GM12878 (cell line): ENCODE measurements around the gene SP110. TPM values are rescaled to one million over a fixed set of nuclear protein-coding genes. Genes with fewer than 3 reads are reported as not detected.

Source experiments
- ATAC-seq: fragments of 200-7000 bp; cut with Tn5 transposase; 3 replicates; pipeline ENCODE4 v1.9.1; 2020; ENCODE audit warnings: mild to moderate bottlenecking, moderate library complexity
- BruUV-seq: library from RNA; stranded (reverse); fragments of 400-500 nt; replicated peaks from 2 replicates; lab custom pipeline; 2021; lab: Mats Ljungman, UMichigan
- CTCF ChIA-PET: fragments of 300-600 bp; sonication (Branson Sonifier 250); formaldehyde crosslinking; extraction: SDS; loops from one replicate; lab custom pipeline; 2021; ENCODE audit warnings: inconsistent platforms; lab: Yijun Ruan, JAX
- POLR2A ChIA-PET: fragments of 350-600 bp; formaldehyde crosslinking; extraction: SDS; loops from one replicate; lab custom pipeline; 2021; ENCODE audit warnings: inconsistent platforms; lab: Charles Lee
- RAD21 ChIA-PET: fragments of 300-600 bp; sonication (Branson Sonifier 250); formaldehyde crosslinking; loops from one replicate; lab custom pipeline; 2023; ENCODE audit warnings: antibody characterized with exemption; ENCODE audit not compliant: unreplicated experiment; lab: Charles Lee
- SMC1A ChIA-PET: fragments of 300-600 bp; sonication (Branson Sonifier 250); formaldehyde crosslinking; loops from one replicate; lab custom pipeline; 2023; ENCODE audit not compliant: unreplicated experiment, uncharacterized antibody; lab: Charles Lee
- DNase-seq: peaks from one replicate; pipeline ENCODE4 v3.0.0-alpha.2; 2011; ENCODE audit warnings: low read depth, low spot score
- FAIRE-seq: peaks from 3 replicates; lab custom pipeline; 2011; peaks lifted over from hg19 to GRCh38; lab: Jason Lieb, UNC
- H2AFZ ChIP-seq: 2 replicates; pipeline ENCODE4 v1.6.0; 2011; ENCODE audit warnings: low read depth, low read length, control low read depth; ENCODE audit not compliant: control insufficient read depth
- H3K27ac ChIP-seq: 2 replicates; pipeline ENCODE4 v1.5.1; 2011; ENCODE audit warnings: control low read depth; ENCODE audit not compliant: control insufficient read depth, insufficient read depth
- H3K27me3 ChIP-seq, 2 experiments: replicated peaks in 1 of 2; 2 replicates each; pipeline versions ENCODE4 v1.6.0 to v1.6.1; 2011; ENCODE audit warnings: low read length in 1 of 2; ENCODE audit not compliant: control insufficient read depth in 2 of 2, insufficient read depth in 2 of 2
- H3K36me3 ChIP-seq, 2 experiments: 2 replicates each; pipeline ENCODE4 v1.5.1; 2011; ENCODE audit warnings: low read length in 1 of 2; ENCODE audit not compliant: control insufficient read depth in 2 of 2, insufficient read depth in 2 of 2
- H3K4me1 ChIP-seq: 2 replicates; pipeline ENCODE4 v1.6.1; 2011; ENCODE audit warnings: mild to moderate bottlenecking, low read length, moderate library complexity, mixed read lengths; ENCODE audit not compliant: control insufficient read depth, insufficient read depth
- H3K4me2 ChIP-seq: 2 replicates; pipeline ENCODE4 v1.6.0; 2011; ENCODE audit warnings: control low read depth; ENCODE audit not compliant: control insufficient read depth, insufficient read depth
- H3K4me3 ChIP-seq: fragments of 200-600 bp; sonication (generic); 2 replicates; pipeline ENCODE4 v1.5.1; 2016
- H3K79me2 ChIP-seq: 2 replicates; pipeline ENCODE4 v1.6.0; 2011; ENCODE audit warnings: low read length; ENCODE audit not compliant: control insufficient read depth, insufficient read depth
- H3K9ac ChIP-seq: 2 replicates; pipeline ENCODE4 v1.8.0; 2011; ENCODE audit warnings: low read length, control low read depth, mixed read lengths; ENCODE audit not compliant: control insufficient read depth, insufficient read depth
- H3K9me3 ChIP-seq: replicated peaks from 3 replicates; pipeline ENCODE4 v1.5.1; 2011; ENCODE audit warnings: mild to moderate bottlenecking, low read length; ENCODE audit not compliant: control insufficient read depth, insufficient read depth
- H4K20me1 ChIP-seq: 2 replicates; pipeline ENCODE4 v1.6.0; 2011; ENCODE audit not compliant: control insufficient read depth, insufficient read depth
- CEBPB ChIP-seq, 2 experiments: fragments of 150-350 bp in 1 of 2; IDR thresholded peaks; 2 replicates each; pipeline ENCODE4 v1.6.1; 2012 to 2014; ENCODE audit warnings: low read depth in 2 of 2, low read length in 2 of 2, borderline replicate concordance in 1 of 2, inconsistent platforms in 1 of 2
- CUX1 ChIP-seq: IDR thresholded peaks from 2 replicates; pipeline ENCODE4 v1.6.1; 2012; ENCODE audit warnings: improper control_type of control experiment, low read depth, low read length; ENCODE audit not compliant: insufficient replicate concordance
- E2F4 ChIP-seq: IDR thresholded peaks from 2 replicates; pipeline ENCODE4 v1.6.1; 2012; ENCODE audit warnings: low read depth, low read length, improper control_type of control experiment
- FOS ChIP-seq: IDR thresholded peaks from 3 replicates; pipeline ENCODE4 v1.6.1; 2011; ENCODE audit warnings: borderline replicate concordance; ENCODE audit not compliant: insufficient read length; ENCODE audit errors: extremely low read depth
- IRF4 ChIP-seq: IDR thresholded peaks from 2 replicates; pipeline ENCODE4 v1.6.1; 2011; ENCODE audit warnings: low read depth, low read length
- NBN ChIP-seq: fragments of 450-650 bp; IDR thresholded peaks from 2 replicates; pipeline ENCODE4 v1.6.1; 2016
- NR2C1 ChIP-seq: fragments of 450-650 bp; IDR thresholded peaks from 2 replicates; pipeline ENCODE4 v1.6.1; 2017; ENCODE audit warnings: antibody characterized with exemption, mild to moderate bottlenecking, moderate library complexity
- PKNOX1 ChIP-seq: fragments of 450-650 bp; IDR thresholded peaks from 2 replicates; pipeline ENCODE4 v1.6.1; 2016; ENCODE audit warnings: mild to moderate bottlenecking
- POLR2A ChIP-seq: IDR thresholded peaks from 2 replicates; pipeline ENCODE4 v1.6.1; 2011; ENCODE audit warnings: low read depth, mild to moderate bottlenecking, low read length
- RELB ChIP-seq: fragments of 450-650 bp; IDR thresholded peaks from 2 replicates; pipeline ENCODE4 v1.6.1; 2017; ENCODE audit warnings: low read depth, mild to moderate bottlenecking, moderate library complexity
- SKIL ChIP-seq: fragments of 450-650 bp; IDR thresholded peaks from 2 replicates; pipeline ENCODE4 v1.6.1; 2017; ENCODE audit warnings: mild to moderate bottlenecking, low read depth, inconsistent platforms; ENCODE audit not compliant: poor library complexity, severe bottlenecking
- WRNIP1 ChIP-seq: IDR thresholded peaks from 2 replicates; pipeline ENCODE4 v1.6.1; 2011; ENCODE audit warnings: low read depth, low read length, improper control_type of control experiment, borderline replicate concordance
- WGBS: methylation state at CpG from one replicate; pipeline ENCODE4 v1.1.6; 2016; ENCODE audit warnings: low lambda C conversion rate; ENCODE audit not compliant: insufficient replicate concordance, insufficient coverage; ENCODE audit errors: missing lambda C conversion rate; 5-methylcytosine and 5-hydroxymethylcytosine counted together
- in situ Hi-C: fragments of 300-500 bp; cut with MboI; formaldehyde crosslinking; loops from 9 replicates; pipeline ENCODE4 v1.14.3; 2018; ENCODE audit warnings: mixed read lengths
- intact Hi-C: fragments of 100-400 bp; cut with micrococcal nuclease; formaldehyde crosslinking; loops from one replicate; pipeline ENCODE4 v1.14.2; 2022; ENCODE audit not compliant: unreplicated experiment
- polyA plus RNA-seq, 11 experiments: library from polyadenylated mRNA; depleted of rRNA in 4 of 11; unstranded in 6 of 11; stranded (reverse) in 5 of 11; fragments of >200 nt; fragmentation: Nextera tagmentation in 4 of 11; fragmentation: Illumina TruSeq in 1 of 11; extraction: Ambion mirVana in 4 of 11; extraction: Trizol in 1 of 11; gene quantifications; 1 replicate in 1 of 11; 2 replicates in 10 of 11; pipeline versions ENCODE4 v1.2.1 to v1.2.3, GENCODE V29; 2011 to 2016; ENCODE audit warnings: inconsistent platforms in 2 of 11, missing spikeins in 2 of 11, low read depth in 1 of 11
- total RNA-seq, 4 experiments: library from RNA; depleted of rRNA in 3 of 4; stranded (reverse); fragments of >200 nt in 3 of 4; fragmentation: Illumina TruSeq in 1 of 4; extraction: Trizol in 1 of 4; gene quantifications; 2 replicates each; pipeline versions ENCODE4 v1.2.1 to v1.2.3, GENCODE V29; 2013 to 2021

Gene SP110
- total and polyA plus RNA-seq, 10 of the 15 experiments (the other 5 are each of a cell fraction or from before 2014, with no cell fraction given), result 81.2 to 149 (median 100) TPM

- CTCF ChIA-PET, result interaction anchor here (0.9 to 1.5 kb wide), 3 partner anchors 20 to 71 kb away, joined by 3 to 4 read pairs (median 3); no protein-coding TSS in a partner anchor
- DNase-seq (no peak), FAIRE-seq (no peak), ATAC-seq (no peak)
- RAD21 ChIA-PET, result interaction anchor here (0.9 kb wide), 1 partner anchor 477 kb away, joined by 3 read pairs; no protein-coding TSS in a partner anchor
- Histone ChIP-seq H3K27me3 (no peaks in the 10 kb centered on the region), H3K9ac (no peak overlapping the region), H3K79me2 (no peaks in the 10 kb centered on the region), H3K4me1 (no peaks in the 10 kb centered on the region), H4K20me1 (no peaks in the 10 kb centered on the region), H3K36me3 (no peaks in the 10 kb centered on the region), H3K9me3 (peaks cover 7% of the 10 kb centered on the region; the same call in 2 of the 3 replicates), H3K27ac (no peak overlapping the region), H2AFZ (no peak overlapping the region), H3K4me2 (no peak overlapping the region), H3K4me3 (no peak overlapping the region)
- in situ Hi-C loops, result no loop called here
- intact Hi-C loops, result no loop called here
- SMC1A ChIA-PET, result no interaction called here
- BruUV-seq, result no TSS peak
- POLR2A ChIA-PET, result no interaction called here
- WGBS, result 96% methylated on average over 1 of the region's 1 CpG
- TF ChIP-seq IRF4 (no peak), NR2C1 (no peak), CUX1 (no peak), RELB (no peak), CEBPB (IDR thresholded peaks at IDR 0.05; ENCODE audit: borderline replicate concordance in 1 of 2, low read depth in 2 of 2, low read length in 2 of 2) (no peak), NBN (no peak), PKNOX1 (no peak), FOS (no peak), E2F4 (no peak), WRNIP1 (no peak), POLR2A (no peak), SKIL (no peak)
Measured at GRCh38 chr2:230137902-230138539, 81.8 kb downstream of the SP110 start.
